Retinal pigment epithelial cell (primary cell): ENCODE measurements around the gene DOCK10.

Experiments
- DNase-seq: peaks from one replicate; pipeline ENCODE4 v3.0.0-alpha.2; 2010; ENCODE audit warnings: low read depth
- H3K4me3 ChIP-seq: 2 replicates; pipeline ENCODE4 v1.5.1; 2011; ENCODE audit warnings: mild to moderate bottlenecking, low read length, control low read depth, moderate library complexity
- CTCF ChIP-seq: conservative IDR thresholded peaks from 2 replicates; pipeline ENCODE4 v1.5.1; 2011; ENCODE audit warnings: low read depth, low read length, control low read depth, inconsistent platforms

Gene DOCK10

GRCh38 chr2:225004597-225004996, 37.7 kb downstream of the DOCK10 start:
- H3K4me3 ChIP-seq = no peak overlapping the region
- DNase-seq = no peak
- no peak for TF ChIP-seq CTCF

DNA sequence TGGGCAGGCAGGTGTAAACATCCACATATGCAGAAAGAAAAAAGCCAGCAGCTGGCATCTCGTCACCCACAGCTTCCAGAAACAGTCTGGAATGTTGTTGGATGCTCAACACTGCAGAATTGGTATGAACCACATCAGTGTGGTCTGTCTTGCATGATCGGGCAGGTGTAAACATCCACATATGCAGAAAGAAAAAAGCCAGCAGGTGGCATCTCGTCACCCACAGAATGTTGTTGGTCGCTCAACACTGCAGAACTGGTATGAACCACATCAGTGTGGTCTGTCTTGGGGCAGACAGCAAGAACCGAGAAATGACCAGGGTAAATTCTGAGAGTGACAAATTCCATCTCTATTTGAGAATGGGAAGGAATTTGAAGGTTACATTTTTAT, 39.6 kb downstream of the DOCK10 start:
- TF ChIP-seq CTCF = peak; percentile 10
- H3K4me3 ChIP-seq = no peak overlapping the region
- DNase-seq = no peak

GRCh38 chr2:225002039-225002655, 40.1 kb downstream of the DOCK10 start:
- TF ChIP-seq CTCF = peak; percentile 82
- H3K4me3 ChIP-seq = no peak overlapping the region
- DNase-seq = no peak

GRCh38 chr2:224999754-225000153, 42.5 kb downstream of the DOCK10 start:
- no peak for TF ChIP-seq CTCF
- no peak for DNase-seq
- H3K4me3 ChIP-seq = no peak overlapping the region

GRCh38 chr2:224999321-224999720, 42.9 kb downstream of the DOCK10 start:
- DNase-seq = no peak
- no peak for TF ChIP-seq CTCF
- no peak overlapping the region for H3K4me3 ChIP-seq

- H3K4me3 ChIP-seq = no peak overlapping the region
- no peak for DNase-seq
- TF ChIP-seq CTCF = no peak
Observed at GRCh38 chr2:224997802-224998201, 44.5 kb downstream of the DOCK10 start.

DNA sequence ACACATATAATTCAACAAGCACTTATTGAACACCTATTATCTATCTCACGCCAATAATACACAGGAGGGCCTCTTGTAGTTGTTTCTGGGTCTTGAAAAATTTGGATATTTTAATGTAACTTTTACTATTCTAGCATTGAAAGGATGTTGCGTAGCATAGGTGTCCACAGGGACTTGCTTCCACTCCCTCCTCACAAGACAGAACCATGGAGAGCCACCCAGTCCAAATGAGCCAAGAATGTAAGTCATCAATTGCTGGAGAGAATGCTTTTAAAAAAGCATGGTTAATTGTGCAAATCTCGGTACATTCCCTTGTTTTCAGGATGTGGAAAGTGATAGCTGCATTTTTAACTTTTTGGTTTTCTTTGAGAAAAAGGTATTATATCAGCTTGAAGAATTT, 46.8 kb downstream of the DOCK10 start:
- no peak for TF ChIP-seq CTCF

More for the DNA sequence above, 46.8 kb downstream of the DOCK10 start:
- no peak for DNase-seq
- H3K4me3 ChIP-seq = no peak overlapping the region
